Measurements from ENCODE around the gene CENPO. TPM values are rescaled to one million over a fixed set of nuclear protein-coding genes. Genes with fewer than 3 reads are reported as not detected.

CENPO gene
- total RNA-seq, 1 donor from 2014 or later: 17.5 TPM

- peaks cover 6% of the 10 kb centered on the region for H3K36me3 Mint-ChIP-seq (ENCODE audit: low read depth, unreplicated experiment)
- Histone ChIP-seq H3K27ac (ENCODE audit: low read depth, low read length) (no peak overlapping the region), H3K36me3 (ENCODE audit: insufficient read depth, low read length) (no peaks in the 10 kb centered on the region), H3K79me2 (ENCODE audit: insufficient read depth, low read length) (no peaks in the 10 kb centered on the region), H4K20me1 (ENCODE audit: insufficient read depth, low read length) (no peaks in the 10 kb centered on the region), H3K4me1 (ENCODE audit: insufficient read depth, low read length) (no peaks in the 10 kb centered on the region), H3K9ac (ENCODE audit: low read length) (no peak overlapping the region), H3K4me3 (ENCODE audit: insufficient read depth, low read depth, low read length) (no peak overlapping the region), H3K9me3 (ENCODE audit: insufficient read depth, low read depth, low read length) (no peaks in the 10 kb centered on the region), H3K27me3 (ENCODE audit: insufficient read depth, low read length) (no peaks in the 10 kb centered on the region), H2AFZ (ENCODE audit: low read depth, low read length) (no peak overlapping the region), H3K4me2 (ENCODE audit: low read length) (no peak overlapping the region)
- H3K27ac Mint-ChIP-seq (ENCODE audit: unreplicated experiment): no peak overlapping the region
- H3K4me3 Mint-ChIP-seq (ENCODE audit: unreplicated experiment): no peak overlapping the region
- no peaks in the 10 kb centered on the region for H3K4me1 Mint-ChIP-seq (ENCODE audit: low read depth, unreplicated experiment)
- H3K27me3 Mint-ChIP-seq (ENCODE audit: low read depth, unreplicated experiment): peaks cover 3% of the 10 kb centered on the region
- TF ChIP-seq CTCF (IDR thresholded peaks at IDR 0.05; ENCODE audit: insufficient read depth, low read depth, low read length) (no peak), EZH2 (IDR thresholded peaks at IDR 0.05; ENCODE audit: insufficient read depth, low read length) (no peak)
- H3K9me3 Mint-ChIP-seq (ENCODE audit: unreplicated experiment): no peaks in the 10 kb centered on the region
- DNase-seq (ENCODE audit: low read depth) (no peak), FAIRE-seq (no peak)
Observed at GRCh38 chr2:24840962-24841945, 48.0 kb downstream of the CENPO start.

- Histone ChIP-seq H3K4me1 (ENCODE audit: insufficient read depth, low read length) (no peaks in the 10 kb centered on the region), H3K4me3 (ENCODE audit: insufficient read depth, low read depth, low read length) (no peak overlapping the region), H3K27me3 (ENCODE audit: insufficient read depth, low read length) (no peaks in the 10 kb centered on the region), H3K9me3 (ENCODE audit: insufficient read depth, low read depth, low read length) (no peaks in the 10 kb centered on the region), H3K36me3 (ENCODE audit: insufficient read depth, low read length) (no peaks in the 10 kb centered on the region), H3K27ac (ENCODE audit: low read depth, low read length) (no peak overlapping the region), H4K20me1 (ENCODE audit: insufficient read depth, low read length) (no peaks in the 10 kb centered on the region), H3K79me2 (ENCODE audit: insufficient read depth, low read length) (no peaks in the 10 kb centered on the region), H2AFZ (ENCODE audit: low read depth, low read length) (no peak overlapping the region), H3K9ac (ENCODE audit: low read length) (no peak overlapping the region), H3K4me2 (ENCODE audit: low read length) (no peak overlapping the region)
- Mint-ChIP-seq H3K4me3 (ENCODE audit: unreplicated experiment) (no peak overlapping the region), H3K9me3 (ENCODE audit: unreplicated experiment) (peaks cover 7% of the 10 kb centered on the region), H3K27ac (ENCODE audit: unreplicated experiment) (peak overlapping the region; percentile 47), H3K4me1 (ENCODE audit: low read depth, unreplicated experiment) (no peaks in the 10 kb centered on the region), H3K27me3 (ENCODE audit: low read depth, unreplicated experiment) (peaks cover 3% of the 10 kb centered on the region), H3K36me3 (ENCODE audit: low read depth, unreplicated experiment) (peaks cover 5% of the 10 kb centered on the region)
- FAIRE-seq (no peak), DNase-seq (ENCODE audit: low read depth) (no peak)
- TF ChIP-seq EZH2 (IDR thresholded peaks at IDR 0.05; ENCODE audit: insufficient read depth, low read length) (no peak), CTCF (IDR thresholded peaks at IDR 0.05; ENCODE audit: insufficient read depth, low read depth, low read length) (no peak)
Observed at GRCh38 chr2:24842081-24843050, 49.1 kb downstream of the CENPO start.
